Measurements from ENCODE around the gene LAMA5. TPM values are rescaled to one million over a fixed set of nuclear protein-coding genes. Genes with fewer than 3 reads are reported as not detected.

LAMA5 gene
- total and polyA plus RNA-seq, 2 of the 8 experiments (the other 6 are each of a cell fraction or from before 2014, with no cell fraction given) = 34.4 to 225 TPM

GRCh38 chr20:62378215-62378614 is 11.1 kb upstream of the LAMA5 start:
- Histone ChIP-seq H3K27ac (ENCODE audit: low read depth, low read length) (no peak overlapping the region), H2BK12ac (ENCODE audit: low read depth, low read length) (peak overlapping the region; percentile 84; the same call in 1 of the 2 replicates), H4K8ac (ENCODE audit: extremely low read depth, insufficient read depth, low read length) (no peak overlapping the region; the same call in 1 of the 2 replicates), H3K4me3 (ENCODE audit: extremely low read depth in 1 of 4, insufficient read depth in 2 of 4, low read depth in 3 of 4, low read length in 4 of 4) (no peak overlapping the region), H2BK15ac (ENCODE audit: low read length) (peak overlapping the region; percentile 16; the same call in 1 of the 2 replicates), H3K4me1 (replicated peaks in 1 of 4; ENCODE audit: control insufficient read depth in 3 of 4, insufficient read depth in 4 of 4, low read length in 3 of 4) (peaks cover 0 to 30% (median 28%) of the 10 kb centered on the region in 4 experiments; a peak in 6 of 7 replicates), H2BK120ac (replicated peaks; ENCODE audit: low read depth, low read length) (no peak overlapping the region), H3K36me3 (ENCODE audit: control insufficient read depth in 2 of 4, insufficient read depth in 4 of 4, low read length in 3 of 4) (peaks cover 0 to 5% (median 2%) of the 10 kb centered on the region in 4 experiments; a peak in 4 of 8 replicates), H2BK5ac (ENCODE audit: low read depth, low read length) (peak overlapping the region; percentile 88; the same call in 1 of the 2 replicates), H4K20me1 (replicated peaks in 1 of 2; ENCODE audit: control insufficient read depth in 1 of 2, insufficient read depth in 2 of 2, low read length in 2 of 2) (peaks cover 0 to 8% of the 10 kb centered on the region in 2 experiments), H3K79me1 (ENCODE audit: low read depth, low read length) (no peaks in the 10 kb centered on the region), H3K18ac (ENCODE audit: extremely low read depth, low read length) (no peak overlapping the region; the same call in 1 of the 2 replicates), H2BK20ac (ENCODE audit: low read length) (no peak overlapping the region), H3K4ac (replicated peaks; ENCODE audit: insufficient read length, low read depth, low read length) (peak overlapping the region; percentile 8), H3K23me2 (ENCODE audit: low read depth, low read length) (peaks cover 5% of the 10 kb centered on the region; the same call in 1 of the 2 replicates), H4K5ac (ENCODE audit: insufficient read length, low read depth, low read length) (peak overlapping the region; percentile 13), H3K56ac (replicated peaks; ENCODE audit: insufficient read length, low read depth, low read length) (no peak overlapping the region), H3K23ac (ENCODE audit: insufficient read length) (no peak overlapping the region), H3K4me2 (ENCODE audit: insufficient read depth in 1 of 2, low read depth in 2 of 2, low read length in 2 of 2) (no peak overlapping the region), H3K14ac (ENCODE audit: insufficient read length) (no peak overlapping the region), H2AFZ (ENCODE audit: low read length) (no peak overlapping the region), H4K91ac (replicated peaks; ENCODE audit: insufficient read length, low read length) (peak overlapping the region; percentile 73), H3K9ac (replicated peaks in 1 of 4; ENCODE audit: extremely low read depth in 1 of 4, low read depth in 3 of 4, low read length in 3 of 4) (no peak overlapping the region), H3K27me3 (replicated peaks in 1 of 4; ENCODE audit: control insufficient read depth in 3 of 4, extremely low read depth in 1 of 4, insufficient read depth in 3 of 4, low read length in 3 of 4) (no peaks in the 10 kb centered on the region), H2AK5ac (ENCODE audit: low read depth, low read length) (no peak overlapping the region), H3K9me3 (ENCODE audit: insufficient read depth in 2 of 2, low read depth in 1 of 2, low read length in 1 of 2) (no peaks in the 10 kb centered on the region), H3K79me2 (ENCODE audit: control insufficient read depth in 1 of 2, insufficient read depth in 2 of 2, low read length in 2 of 2) (no peaks in the 10 kb centered on the region)
- CTCF ChIA-PET (ENCODE audit: partially characterized antibody) = interaction anchor here (0.6 to 14.1 kb wide), 7 partner anchors 8 to 285 kb away, joined by 3 to 212 read pairs (median 3); partner anchors contain the start of genes LAMA5 and RPS21
- POLR2A ChIA-PET (ENCODE audit: partially characterized antibody) = interaction anchor here (0.8 to 10.7 kb wide), 9 partner anchors 8 to 77 kb away, joined by 3 to 213 read pairs (median 4); partner anchors contain the start of genes LAMA5 and RPS21
- FAIRE-seq (no peak), DNase-seq (ENCODE audit: low read depth in 1 of 2, low spot score in 2 of 2) (no peak)
- 85% methylated on average over 14 of the region's 22 CpGs; no CpG with 5 or more reads in 1 of the 2 experiments for WGBS, 2 experiments (ENCODE audit: extremely low coverage in 1 of 2, insufficient coverage in 1 of 2, insufficient read length in 1 of 2, insufficient replicate concordance in 2 of 2, low coverage in 1 of 2, low lambda C conversion rate in 2 of 2, missing lambda C conversion rate in 1 of 2)
- TF ChIP-seq HDAC6 (IDR thresholded peaks at IDR 0.05; ENCODE audit: low read depth, low read length) (no peak), CEBPB (IDR thresholded peaks at IDR 0.05; ENCODE audit: low read depth, low read length) (no peak), GTF2F1 (IDR thresholded peaks at IDR 0.05; ENCODE audit: borderline replicate concordance, low read depth, low read length) (no peak), BRCA1 (IDR thresholded peaks at IDR 0.05; ENCODE audit: low read depth, low read length) (no peak), KDM4A (IDR thresholded peaks at IDR 0.05; ENCODE audit: low read depth, low read length, severe bottlenecking) (no peak), ATF3 (IDR thresholded peaks at IDR 0.05; ENCODE audit: insufficient read depth, low read depth, low read length) (no peak), HDAC2 (IDR thresholded peaks at IDR 0.05; ENCODE audit: borderline replicate concordance in 1 of 2, low read depth in 2 of 2, low read length in 2 of 2) (no peak), SP2 (IDR thresholded peaks at IDR 0.05; ENCODE audit: low read length) (no peak), RXRA (IDR thresholded peaks at IDR 0.05; ENCODE audit: insufficient read depth, low read depth, low read length) (no peak), SIN3A (conservative IDR thresholded peaks at IDR 0.05 in 1 of 2, IDR thresholded peaks at IDR 0.05 in 1 of 2; ENCODE audit: low read depth in 1 of 2, low read length in 2 of 2) (no peak), TEAD4 (IDR thresholded peaks at IDR 0.05; ENCODE audit: low read depth, low read length) (no peak)
- TF ChIP-seq, protein P1, sequence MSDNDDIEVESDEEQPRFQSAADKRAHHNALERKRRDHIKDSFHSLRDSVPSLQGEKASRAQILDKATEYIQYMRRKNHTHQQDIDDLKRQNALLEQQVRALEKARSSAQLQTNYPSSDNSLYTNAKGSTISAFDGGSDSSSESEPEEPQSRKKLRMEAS (IDR thresholded peaks at IDR 0.05) = peak; percentile 29; the same call in 1 of the 2 replicates

Data from H1 (cell line).